ENCODE measurements around the gene HSF5. TPM values are rescaled to one million over a fixed set of nuclear protein-coding genes. Genes with fewer than 3 reads are reported as not detected.

HSF5 gene
- total RNA-seq, 1 experiment from 2014 or later = not detected

GRCh38 chr17:58525239-58525638, 37.0 kb upstream of the HSF5 start:
- intact Hi-C loops (cut with micrococcal nuclease) = no loop called here
- no peaks in the 10 kb centered on the region for H3K27me3 ChIP-seq (ENCODE audit: insufficient read depth, low read length)
- H3K9me2 ChIP-seq (ENCODE audit: insufficient read depth) = no peaks in the 10 kb centered on the region
- no TSS peak for BruUV-seq (replicated peaks)
- no peak overlapping the region for H3K27ac ChIP-seq (ENCODE audit: low read depth, low read length)
- RAD21 ChIA-PET (ENCODE audit: low non-redundant PET in 1 of 2, low total read pairs in 2 of 2, uncharacterized antibody in 2 of 2, unreplicated experiment in 2 of 2) = no interaction called here
- DNase-seq (ENCODE audit: low read depth, low spot score) (no peak), ATAC-seq (no peak)
- no peak overlapping the region for H3K4me2 ChIP-seq (ENCODE audit: low read length)
- no peak overlapping the region for H3K9ac ChIP-seq (ENCODE audit: low read length)
- no peak overlapping the region for H2AFZ ChIP-seq (ENCODE audit: low read depth, low read length, poor library complexity, severe bottlenecking)
- no peaks in the 10 kb centered on the region for H3K79me2 ChIP-seq (ENCODE audit: insufficient read depth, low read length)
- POLR2A ChIA-PET = no interaction called here
- H3K36me3 ChIP-seq (ENCODE audit: control insufficient read depth in 1 of 2, insufficient read depth in 2 of 2, low read length in 2 of 2) = no peaks in the 10 kb centered on the region
- H3K9me3 ChIP-seq (ENCODE audit: control insufficient read depth in 1 of 2, insufficient read depth in 1 of 2, low read depth in 1 of 2, low read length in 2 of 2) = no peaks in the 10 kb centered on the region
- no peak for TF ChIP-seq TCF7L2 (IDR thresholded peaks at IDR 0.05; ENCODE audit: borderline replicate concordance, extremely low read depth, insufficient read depth, insufficient read length)
- CTCF ChIA-PET = interaction anchor here (1.4 kb wide), 1 partner anchor 10 kb away, joined by 3 read pairs; no protein-coding TSS in a partner anchor
- no peaks in the 10 kb centered on the region for H4K20me1 ChIP-seq (ENCODE audit: insufficient read depth)
- H3K4me3 ChIP-seq (replicated peaks in 1 of 2; ENCODE audit: low read depth in 1 of 2, low read length in 2 of 2) = no peak overlapping the region
- H3K4me1 ChIP-seq (ENCODE audit: control insufficient read depth in 1 of 2, insufficient read depth in 2 of 2, low read length in 2 of 2) = no peaks in the 10 kb centered on the region; a peak in 1 of 4 replicates

- ChIA-PET CTCF (no interaction called here), POLR2A (interaction anchor here (6.4 kb wide), 1 partner anchor 110 kb away, joined by 121 read pairs; no protein-coding TSS in a partner anchor), RAD21 (ENCODE audit: low non-redundant PET in 1 of 2, low total read pairs in 2 of 2, uncharacterized antibody in 2 of 2, unreplicated experiment in 2 of 2) (no interaction called here)
- no peaks in the 10 kb centered on the region for H3K79me2 ChIP-seq (ENCODE audit: insufficient read depth, low read length)
- H3K4me1 ChIP-seq (ENCODE audit: control insufficient read depth in 1 of 2, insufficient read depth in 2 of 2, low read length in 2 of 2) = peaks cover 8 to 21% of the 10 kb centered on the region in 2 experiments
- BruUV-seq (replicated peaks) = no TSS peak
- no peaks in the 10 kb centered on the region for H4K20me1 ChIP-seq (ENCODE audit: insufficient read depth)
- no peaks in the 10 kb centered on the region for H3K9me3 ChIP-seq (ENCODE audit: control insufficient read depth in 1 of 2, insufficient read depth in 1 of 2, low read depth in 1 of 2, low read length in 2 of 2)
- TF ChIP-seq YY1 (IDR thresholded peaks at IDR 0.05; ENCODE audit: extremely low read depth, insufficient replicate concordance, low read depth, low read length) (no peak), POLR2A (IDR thresholded peaks at IDR 0.05; ENCODE audit: borderline replicate concordance, extremely low read depth, insufficient read depth, insufficient read length) (no peak), SIN3A (IDR thresholded peaks at IDR 0.05; ENCODE audit: low read depth) (no peak), JUND (IDR thresholded peaks at IDR 0.05) (no peak), CEBPB (IDR thresholded peaks at IDR 0.05; ENCODE audit: low read depth) (no peak), ZFX (IDR thresholded peaks at IDR 0.05) (no peak), ZNF274 (IDR thresholded peaks at IDR 0.05; ENCODE audit: low read depth, low read length) (no peak), REST (IDR thresholded peaks at IDR 0.05; ENCODE audit: low read depth) (no peak)
- DNase-seq (ENCODE audit: low read depth, low spot score) (no peak), ATAC-seq (no peak)
- H3K9me2 ChIP-seq (ENCODE audit: insufficient read depth) = no peaks in the 10 kb centered on the region
- intact Hi-C loops (cut with micrococcal nuclease) = no loop called here
- H3K4me2 ChIP-seq (ENCODE audit: low read length) = no peak overlapping the region
- H2AFZ ChIP-seq (ENCODE audit: low read depth, low read length, poor library complexity, severe bottlenecking) = no peak overlapping the region
- H3K36me3 ChIP-seq (ENCODE audit: control insufficient read depth in 1 of 2, insufficient read depth in 2 of 2, low read length in 2 of 2) = no peaks in the 10 kb centered on the region
- H3K27ac ChIP-seq (ENCODE audit: low read depth, low read length) = no peak overlapping the region
- no peak overlapping the region for H3K4me3 ChIP-seq (replicated peaks in 1 of 2; ENCODE audit: low read depth in 1 of 2, low read length in 2 of 2)
- H3K9ac ChIP-seq (ENCODE audit: low read length) = no peak overlapping the region
- H3K27me3 ChIP-seq (ENCODE audit: insufficient read depth, low read length) = no peaks in the 10 kb centered on the region
Measured at GRCh38 chr17:58521680-58522079, 33.5 kb upstream of the HSF5 start.
